ENCODE measurements around the gene SNHG17.

DNA sequence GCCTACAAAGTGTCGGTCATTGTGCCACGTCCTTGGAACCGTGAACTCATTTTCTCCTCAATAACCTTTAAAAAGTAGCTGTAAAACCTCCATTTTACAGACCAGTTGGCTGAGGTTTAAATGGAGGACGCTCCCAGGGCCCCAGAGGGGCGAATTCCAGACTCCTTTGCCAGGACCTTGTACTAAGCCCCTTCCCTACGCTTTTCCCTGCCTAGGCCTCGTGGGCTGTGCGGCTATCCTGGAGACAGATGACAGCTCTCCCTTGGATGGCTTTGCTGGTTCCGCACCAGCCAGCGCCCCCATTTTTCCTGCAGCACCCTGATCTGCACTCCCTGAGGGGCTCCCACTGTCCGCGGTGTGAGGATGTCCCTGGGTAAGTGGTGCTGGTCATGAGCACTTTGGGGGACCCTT is 12.1 kb upstream of the SNHG17 start:
- TF ChIP-seq CTCF (conservative IDR thresholded peaks at IDR 0.05; ENCODE audit: low read depth, low read length) (no peak), EZH2 (IDR thresholded peaks at IDR 0.05; ENCODE audit: borderline replicate concordance, low read depth, low read length, poor library complexity, severe bottlenecking) (no peak)
